GM15510 (cell line): ENCODE data around the gene CERT1.

ENCODE experiments used
- POLR2A ChIP-seq: IDR thresholded peaks from 3 replicates; pipeline ENCODE4 v1.6.1; 2011; ENCODE audit warnings: borderline replicate concordance; ENCODE audit not compliant: insufficient read length; ENCODE audit errors: extremely low read depth

Gene CERT1

GRCh38 chr5:75363111-75363510 is 148.3 kb downstream of the CERT1 start:
- TF ChIP-seq POLR2A, result no peak

GRCh38 chr5:75362474-75362975 is 148.9 kb downstream of the CERT1 start:
- TF ChIP-seq POLR2A, result no peak

- TF ChIP-seq POLR2A, result no peak
Measured at GRCh38 chr5:75361310-75361709, 150.1 kb downstream of the CERT1 start.

- TF ChIP-seq POLR2A, result no peak
Measured at GRCh38 chr5:75358117-75358516, 153.3 kb downstream of the CERT1 start.

GRCh38 chr5:75356719-75357118 is 154.7 kb downstream of the CERT1 start:
- no peak for TF ChIP-seq POLR2A

GRCh38 chr5:75355236-75355635 is 156.2 kb downstream of the CERT1 start:
- no peak for TF ChIP-seq POLR2A

GRCh38 chr5:75351139-75351926 is 160.1 kb downstream of the CERT1 start:
- TF ChIP-seq POLR2A, result no peak

GRCh38 chr5:75349663-75350062 is 161.8 kb downstream of the CERT1 start:
- TF ChIP-seq POLR2A, result no peak

GRCh38 chr5:75348241-75348640 is 163.2 kb downstream of the CERT1 start:
- TF ChIP-seq POLR2A, result no peak

- no peak for TF ChIP-seq POLR2A
Measured at GRCh38 chr5:75342836-75343235, 168.6 kb downstream of the CERT1 start.

- TF ChIP-seq POLR2A, result no peak
Measured at GRCh38 chr5:75341934-75342333, 169.5 kb downstream of the CERT1 start.

GRCh38 chr5:75340714-75341478 is 170.5 kb downstream of the CERT1 start:
- no peak for TF ChIP-seq POLR2A

GRCh38 chr5:75338408-75338807 is 173.0 kb downstream of the CERT1 start:
- TF ChIP-seq POLR2A, result no peak

- no peak for TF ChIP-seq POLR2A
Measured at GRCh38 chr5:75337366-75338021, 173.9 kb downstream of the CERT1 start.
